Caco-2 (cell line): Measurements from ENCODE around the gene CAPRIN1. TPM values are rescaled to one million over a fixed set of nuclear protein-coding genes. Genes with fewer than 3 reads are reported as not detected.

Source experiments
- BruUV-seq: library from RNA; stranded (reverse); fragments of 400-500 nt; replicated peaks from 2 replicates; lab custom pipeline; 2021; lab: Mats Ljungman, UMichigan
- CTCF ChIA-PET: fragments of 300-600 bp; sonication (Branson Sonifier 250); formaldehyde crosslinking; loops from one replicate; lab custom pipeline; 2022; ENCODE audit warnings: antibody characterized with exemption; lab: Charles Lee
- POLR2A ChIA-PET: fragments of 300-600 bp; sonication (Branson Sonifier 250); formaldehyde crosslinking; loops from one replicate; lab custom pipeline; 2022; ENCODE audit warnings: antibody characterized with exemption; lab: Charles Lee
- DNase-seq, 2 experiments: peaks; one replicate each; pipeline versions ENCODE4 v3.0.0 to v3.0.0-alpha.2; 2020 to 2022
- H3K27me3 ChIP-seq: replicated peaks from 2 replicates; pipeline ENCODE4 v1.6.0; 2011; ENCODE audit warnings: low read length; ENCODE audit not compliant: control insufficient read depth, insufficient read depth
- H3K36me3 ChIP-seq: 2 replicates; pipeline ENCODE4 v1.5.1; 2011; ENCODE audit warnings: low read length; ENCODE audit not compliant: control insufficient read depth, insufficient read depth
- H3K4me1 ChIP-seq: fragments of 250-450 bp; sonication (Bioruptor Pico); 2 replicates; pipeline ENCODE4 v1.5.1; 2020; ENCODE audit warnings: mild to moderate bottlenecking
- H3K4me3 ChIP-seq: 2 replicates; pipeline ENCODE4 v1.5.1; 2011; ENCODE audit warnings: low read depth, mild to moderate bottlenecking, control low read depth, low read length
- H3K9me3 ChIP-seq: fragments of 250-450 bp; sonication (Bioruptor Pico); 2 replicates; pipeline ENCODE4 v1.5.1; 2020; ENCODE audit warnings: mild to moderate bottlenecking, moderate library complexity
- H3K27ac Mint-ChIP-seq: one replicate; pipeline ENCODE4 v1.8.0; 2022; ENCODE audit warnings: mixed read lengths; ENCODE audit not compliant: unreplicated experiment
- H3K27me3 Mint-ChIP-seq: one replicate; pipeline ENCODE4 v1.8.0; 2022; ENCODE audit warnings: mixed read lengths; ENCODE audit not compliant: insufficient read depth, unreplicated experiment
- H3K36me3 Mint-ChIP-seq: one replicate; pipeline ENCODE4 v1.8.0; 2022; ENCODE audit warnings: mild to moderate bottlenecking, mixed read lengths; ENCODE audit not compliant: insufficient read depth, unreplicated experiment
- H3K4me1 Mint-ChIP-seq: one replicate; pipeline ENCODE4 v1.8.0; 2022; ENCODE audit warnings: low read depth, mixed read lengths; ENCODE audit not compliant: unreplicated experiment
- H3K4me3 Mint-ChIP-seq: one replicate; pipeline ENCODE4 v1.8.0; 2022; ENCODE audit warnings: mild to moderate bottlenecking, moderate library complexity, mixed read lengths; ENCODE audit not compliant: unreplicated experiment
- H3K9me3 Mint-ChIP-seq: one replicate; pipeline ENCODE4 v1.8.0; 2022; ENCODE audit warnings: mixed read lengths; ENCODE audit not compliant: unreplicated experiment
- intact Hi-C: fragments of 100-400 bp; cut with micrococcal nuclease; formaldehyde crosslinking; loops from one replicate; pipeline ENCODE4 v1.10.0; 2022; ENCODE audit not compliant: unreplicated experiment
- total RNA-seq: library from RNA; stranded (reverse); gene quantifications from 2 replicates; pipeline ENCODE4 v1.2.3, GENCODE V29; 2022
- TF ChIP-seq, protein P1 (sequence below), 2 experiments: fragments of 200-600 bp in 1 of 2; IDR thresholded peaks; 1 replicate in 1 of 2; 2 replicates in 1 of 2; pipeline versions ENCODE4 v1.5.1 to v1.8.0; 2011 to 2022; ENCODE audit warnings: antibody characterized with exemption in 1 of 2, control low read depth in 1 of 2, inconsistent platforms in 1 of 2, low read depth in 1 of 2, low read length in 1 of 2, mild to moderate bottlenecking in 1 of 2, moderate library complexity in 1 of 2; ENCODE audit not compliant: insufficient read depth in 1 of 2, severe bottlenecking in 1 of 2, unreplicated experiment in 1 of 2

CAPRIN1 gene
- total RNA-seq, 1 experiment from 2014 or later: 224 TPM

GRCh38 chr11:34030382-34030781, 21.1 kb upstream of the CAPRIN1 start:
- peaks cover 5% of the 10 kb centered on the region for H3K36me3 Mint-ChIP-seq
- no peak overlapping the region for H3K27ac Mint-ChIP-seq
- peaks cover 10% of the 10 kb centered on the region for H3K9me3 Mint-ChIP-seq
- H3K4me1 ChIP-seq: peaks cover 17% of the 10 kb centered on the region
- POLR2A ChIA-PET: no interaction called here
- no peaks in the 10 kb centered on the region for H3K27me3 Mint-ChIP-seq
- CTCF ChIA-PET: no interaction called here
- H3K27me3 ChIP-seq: no peaks in the 10 kb centered on the region
- peaks cover 14% of the 10 kb centered on the region for H3K4me1 Mint-ChIP-seq
- no TSS peak for BruUV-seq
- intact Hi-C loops: no loop called here
- H3K36me3 ChIP-seq: no peaks in the 10 kb centered on the region
- H3K4me3 Mint-ChIP-seq: no peak overlapping the region
- no peak overlapping the region for H3K4me3 ChIP-seq
- TF ChIP-seq, protein P1, sequence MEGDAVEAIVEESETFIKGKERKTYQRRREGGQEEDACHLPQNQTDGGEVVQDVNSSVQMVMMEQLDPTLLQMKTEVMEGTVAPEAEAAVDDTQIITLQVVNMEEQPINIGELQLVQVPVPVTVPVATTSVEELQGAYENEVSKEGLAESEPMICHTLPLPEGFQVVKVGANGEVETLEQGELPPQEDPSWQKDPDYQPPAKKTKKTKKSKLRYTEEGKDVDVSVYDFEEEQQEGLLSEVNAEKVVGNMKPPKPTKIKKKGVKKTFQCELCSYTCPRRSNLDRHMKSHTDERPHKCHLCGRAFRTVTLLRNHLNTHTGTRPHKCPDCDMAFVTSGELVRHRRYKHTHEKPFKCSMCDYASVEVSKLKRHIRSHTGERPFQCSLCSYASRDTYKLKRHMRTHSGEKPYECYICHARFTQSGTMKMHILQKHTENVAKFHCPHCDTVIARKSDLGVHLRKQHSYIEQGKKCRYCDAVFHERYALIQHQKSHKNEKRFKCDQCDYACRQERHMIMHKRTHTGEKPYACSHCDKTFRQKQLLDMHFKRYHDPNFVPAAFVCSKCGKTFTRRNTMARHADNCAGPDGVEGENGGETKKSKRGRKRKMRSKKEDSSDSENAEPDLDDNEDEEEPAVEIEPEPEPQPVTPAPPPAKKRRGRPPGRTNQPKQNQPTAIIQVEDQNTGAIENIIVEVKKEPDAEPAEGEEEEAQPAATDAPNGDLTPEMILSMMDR (IDR thresholded peaks at IDR 0.05; ENCODE audit: insufficient read depth in 1 of 2, low read depth in 1 of 2, low read length in 1 of 2, severe bottlenecking in 1 of 2, unreplicated experiment in 1 of 2): no peak
- DNase-seq: no peak
- H3K9me3 ChIP-seq: no peaks in the 10 kb centered on the region

- Mint-ChIP-seq H3K4me3 (no peak overlapping the region), H3K27me3 (no peaks in the 10 kb centered on the region), H3K27ac (no peak overlapping the region), H3K4me1 (peaks cover 15% of the 10 kb centered on the region), H3K36me3 (no peaks in the 10 kb centered on the region), H3K9me3 (peaks cover 8% of the 10 kb centered on the region)
- ChIA-PET CTCF (interaction anchor here (0.7 kb wide), 1 partner anchor 283 kb away, joined by 4 read pairs; no protein-coding TSS in a partner anchor), POLR2A (no interaction called here)
- intact Hi-C loops: no loop called here
- Histone ChIP-seq H3K9me3 (no peaks in the 10 kb centered on the region), H3K4me1 (peaks cover 14% of the 10 kb centered on the region), H3K36me3 (no peaks in the 10 kb centered on the region), H3K4me3 (no peak overlapping the region), H3K27me3 (no peaks in the 10 kb centered on the region)
- no peak for DNase-seq
- TF ChIP-seq, protein P1 (IDR thresholded peaks at IDR 0.05; ENCODE audit: insufficient read depth in 1 of 2, low read depth in 1 of 2, low read length in 1 of 2, severe bottlenecking in 1 of 2, unreplicated experiment in 1 of 2): no peak
- BruUV-seq: no TSS peak
These were observed 18.1 kb upstream of the CAPRIN1 start for GRCh38 chr11:34033399-34033798.

- Histone ChIP-seq H3K4me3 (no peak overlapping the region), H3K9me3 (no peaks in the 10 kb centered on the region), H3K4me1 (peaks cover 8% of the 10 kb centered on the region), H3K36me3 (no peaks in the 10 kb centered on the region), H3K27me3 (no peaks in the 10 kb centered on the region)
- no peak overlapping the region for H3K4me3 Mint-ChIP-seq
- intact Hi-C loops: no loop called here
- H3K9me3 Mint-ChIP-seq: peaks cover under 1% of the 10 kb centered on the region
- TF ChIP-seq, protein P1 (IDR thresholded peaks at IDR 0.05; ENCODE audit: insufficient read depth in 1 of 2, low read depth in 1 of 2, low read length in 1 of 2, severe bottlenecking in 1 of 2, unreplicated experiment in 1 of 2): no peak
- no peak overlapping the region for H3K27ac Mint-ChIP-seq
- peaks cover 8% of the 10 kb centered on the region for H3K4me1 Mint-ChIP-seq
- CTCF ChIA-PET: interaction anchor here (0.7 kb wide), 1 partner anchor 283 kb away, joined by 4 read pairs; no protein-coding TSS in a partner anchor
- no peaks in the 10 kb centered on the region for H3K36me3 Mint-ChIP-seq
- BruUV-seq: no TSS peak
- POLR2A ChIA-PET: no interaction called here
- H3K27me3 Mint-ChIP-seq: no peaks in the 10 kb centered on the region
- no peak for DNase-seq
These were observed 17.5 kb upstream of the CAPRIN1 start for GRCh38 chr11:34034053-34034452.
